NOMO-1 (cell line): Measurements from ENCODE around the gene CERS4.

Experiments used
- DNase-seq, 2 experiments: peaks; one replicate each; lab custom pipeline; 2025; ENCODE audit not compliant: unreplicated experiment in 2 of 2; lab: John Stamatoyannopoulos, UW

The CERS4 gene

DNA sequence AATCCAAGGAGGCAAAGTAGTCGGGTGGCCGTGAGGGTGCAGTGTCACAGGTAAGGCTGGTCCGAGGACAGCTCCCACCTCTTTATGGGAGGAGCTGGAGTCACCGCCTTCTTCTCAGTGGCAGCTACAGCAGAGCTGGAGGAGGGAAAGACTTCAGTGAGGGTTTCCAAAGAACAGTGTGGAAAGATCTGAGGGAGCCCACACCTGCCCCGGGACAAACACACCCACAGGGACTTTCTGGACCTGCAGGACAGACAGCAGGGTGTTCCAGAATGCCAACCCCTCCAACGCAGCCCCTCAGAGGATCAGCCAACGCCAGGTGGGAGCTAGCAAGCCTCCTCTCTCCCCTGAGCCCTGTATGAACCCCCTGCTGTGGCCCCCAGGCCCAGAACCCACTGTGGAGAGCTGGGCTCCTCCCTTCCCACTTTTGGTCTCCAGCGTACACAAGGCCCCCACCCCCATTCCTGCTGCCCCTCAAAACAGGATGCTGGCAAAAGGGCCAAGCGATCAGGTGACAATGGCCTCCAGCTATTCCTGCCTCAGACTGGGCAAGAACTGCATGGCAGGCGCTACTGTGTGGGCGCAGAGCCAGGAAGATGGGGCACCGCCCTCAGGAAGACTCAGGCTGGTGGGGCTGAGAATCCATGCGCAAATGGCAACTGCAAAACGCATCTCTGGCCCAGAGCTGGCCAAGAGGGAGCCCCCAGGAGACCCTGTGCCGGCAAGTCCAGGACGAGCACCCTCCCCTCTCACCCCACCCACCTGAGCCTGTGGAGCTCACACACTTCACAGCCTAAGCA is 102.5 kb downstream of the CERS4 start:
- no peak for DNase-seq
